ENCODE results near the gene HAUS3.

Gene HAUS3

DNA sequence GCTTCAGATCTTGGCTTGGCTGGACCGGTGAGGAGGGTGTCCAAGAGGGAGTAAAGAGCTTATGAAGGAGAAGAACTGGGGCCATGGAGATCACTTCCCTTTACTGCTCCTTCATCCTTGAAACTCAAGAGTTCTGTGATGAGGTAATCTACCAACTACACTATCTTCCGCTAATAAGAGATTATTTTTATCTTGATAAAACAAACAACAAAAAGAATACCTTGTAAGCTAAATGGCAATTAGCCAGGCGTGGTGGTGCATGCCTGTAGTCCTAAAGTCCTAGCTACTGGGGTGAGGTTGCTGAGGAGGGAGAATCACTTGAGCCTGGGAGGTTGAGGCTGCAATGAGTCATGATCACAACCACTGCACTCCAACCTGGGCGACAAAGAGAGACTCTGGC lies 47.4 kb downstream of the HAUS3 start:
- H3K4me3 ChIP-seq = no peak overlapping the region
- no peak for DNase-seq (ENCODE audit: low spot score)
- no peak overlapping the region for H3K27ac ChIP-seq
- TF ChIP-seq CTCF (IDR thresholded peaks at IDR 0.05) = no peak

- Histone ChIP-seq H3K4me3 (no peak overlapping the region), H3K27ac (no peak overlapping the region)
- TF ChIP-seq CTCF (IDR thresholded peaks at IDR 0.05) = no peak
- DNase-seq (ENCODE audit: low spot score) = no peak
Measured at GRCh38 chr4:2193326-2193725, 48.6 kb downstream of the HAUS3 start.

DNA sequence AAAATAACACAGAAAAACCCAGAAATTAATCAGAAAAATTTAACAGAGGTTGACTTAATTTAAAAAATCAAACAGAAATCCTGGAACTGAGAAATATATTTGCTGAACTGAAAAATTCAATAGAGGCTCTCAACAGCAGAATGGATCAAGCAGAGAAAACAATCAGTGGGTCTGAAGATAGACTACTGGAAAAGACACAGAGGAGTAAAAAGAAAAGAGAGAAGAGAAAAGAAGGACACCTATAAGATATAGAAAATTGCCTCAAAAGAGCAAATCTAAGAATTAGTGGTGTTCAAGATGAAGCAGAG lies 55.1 kb downstream of the HAUS3 start:
- DNase-seq (ENCODE audit: low spot score) = no peak
- Histone ChIP-seq H3K27ac (no peak overlapping the region), H3K4me3 (no peak overlapping the region)
- TF ChIP-seq CTCF (IDR thresholded peaks at IDR 0.05) = no peak

- H3K27ac ChIP-seq = no peak overlapping the region
- DNase-seq (ENCODE audit: low spot score) = no peak
- no peak overlapping the region for H3K4me3 ChIP-seq
- no peak for TF ChIP-seq CTCF (IDR thresholded peaks at IDR 0.05)
Measured at GRCh38 chr4:2186133-2186864, 55.6 kb downstream of the HAUS3 start.

DNA sequence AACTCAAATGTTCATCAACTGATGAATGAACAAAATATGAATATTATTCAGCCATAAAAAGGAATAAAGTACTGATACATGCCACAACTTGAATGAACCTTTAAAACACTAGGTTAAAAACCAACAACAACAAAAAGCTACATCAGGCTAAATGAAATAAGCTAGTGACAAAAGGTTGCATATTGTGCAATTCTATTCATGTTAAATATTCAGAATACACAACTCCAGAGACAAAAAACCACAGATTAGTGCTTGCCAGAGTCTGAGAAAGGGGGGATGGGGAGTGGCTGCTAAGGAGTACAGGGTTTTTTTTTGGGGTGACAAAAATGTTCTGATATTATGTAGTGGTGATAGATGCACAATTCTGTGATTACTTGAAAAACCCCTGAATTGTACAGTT lies 58.5 kb downstream of the HAUS3 start:
- DNase-seq (ENCODE audit: low spot score) = no peak
- Histone ChIP-seq H3K4me3 (no peak overlapping the region), H3K27ac (no peak overlapping the region)
- no peak for TF ChIP-seq CTCF (IDR thresholded peaks at IDR 0.05)

DNA sequence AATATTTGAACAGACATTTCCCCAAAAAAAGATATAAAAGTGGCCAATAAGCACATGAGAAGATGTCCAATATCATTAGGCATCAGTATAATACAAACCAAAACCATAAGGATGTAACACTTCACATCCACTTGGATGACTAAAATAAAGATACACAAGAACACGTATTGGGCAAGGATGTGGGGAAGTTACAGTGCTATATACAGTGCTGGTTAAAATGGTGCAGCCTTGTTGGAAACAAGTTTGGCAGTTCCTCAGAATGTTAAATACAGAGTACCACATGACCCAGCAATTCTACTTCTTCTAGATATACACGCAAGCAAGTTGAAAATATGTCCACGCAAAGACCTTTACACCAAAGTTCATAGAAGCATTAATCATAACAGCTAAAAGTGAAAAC lies 58.9 kb downstream of the HAUS3 start:
- no peak overlapping the region for H3K27ac ChIP-seq
- H3K4me3 ChIP-seq = no peak overlapping the region
- no peak for TF ChIP-seq CTCF (IDR thresholded peaks at IDR 0.05)
- no peak for DNase-seq (ENCODE audit: low spot score)

DNA sequence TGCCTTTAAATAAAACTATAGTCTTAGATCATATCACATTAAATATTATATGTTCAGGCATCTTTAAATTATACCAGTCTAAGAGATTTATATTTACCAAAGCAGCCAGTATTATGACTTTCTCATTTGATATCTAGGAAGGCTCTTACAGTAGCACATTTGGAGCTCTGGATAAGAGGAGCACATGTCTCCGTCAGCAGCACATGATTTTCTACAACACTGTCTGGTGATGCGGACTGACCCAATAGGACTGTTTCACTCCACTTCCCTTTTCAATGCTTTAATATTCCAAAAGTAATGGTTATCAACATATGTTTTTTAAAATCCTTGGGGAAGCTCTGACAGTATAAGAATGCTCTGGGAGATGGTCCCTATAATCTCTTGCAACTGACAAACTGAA lies 61.5 kb downstream of the HAUS3 start:
- TF ChIP-seq CTCF (IDR thresholded peaks at IDR 0.05) = no peak
- DNase-seq (ENCODE audit: low spot score) = no peak
- Histone ChIP-seq H3K27ac (no peak overlapping the region), H3K4me3 (no peak overlapping the region)
